Small intestine (tissue), 7 donors: ENCODE measurements around the gene UBLCP1. TPM values are rescaled to one million over a fixed set of nuclear protein-coding genes. Genes with fewer than 3 reads are reported as not detected.
A peak's percentile ranks its signal among the peaks of the same experiment; 100 is the strongest.
"Not testable (repeated sequence)": the region's sequence is repeated elsewhere in the genome, so short reads cannot be mapped to it uniquely, and the experiment has no call there.

Experiments used
- DNase-seq, 2 donors: peaks; one replicate each; pipeline versions ENCODE4 v3.0.0 to v3.0.0-alpha.2; 2013
- FAIRE-seq: peaks from 2 replicates; lab custom pipeline; 2012; peaks lifted over from hg19 to GRCh38; lab: Jason Lieb, UNC
- H3K27ac ChIP-seq, 3 donors: one replicate each; pipeline ENCODE4 v1.5.1; 2013; ENCODE audit warnings: low read length in 2 of 3, mild to moderate bottlenecking in 2 of 3, control low read depth in 1 of 3, inconsistent platforms in 1 of 3, low read depth in 1 of 3, moderate library complexity in 1 of 3
- H3K27me3 ChIP-seq, 3 donors: one replicate each; pipeline ENCODE4 v1.6.1; 2013; ENCODE audit warnings: low read length in 3 of 3, inconsistent platforms in 1 of 3; ENCODE audit not compliant: control insufficient read depth in 3 of 3, insufficient read depth in 3 of 3
- H3K36me3 ChIP-seq, 3 donors: one replicate each; pipeline ENCODE4 v1.6.1; 2013; ENCODE audit warnings: low read length in 3 of 3, inconsistent platforms in 1 of 3, low read depth in 1 of 3, mild to moderate bottlenecking in 1 of 3, moderate library complexity in 1 of 3; ENCODE audit not compliant: control insufficient read depth in 3 of 3, insufficient read depth in 2 of 3
- H3K4me1 ChIP-seq, 3 donors: one replicate each; pipeline ENCODE4 v1.6.1; 2013; ENCODE audit warnings: low read length in 2 of 3, inconsistent platforms in 1 of 3, low read depth in 1 of 3, mild to moderate bottlenecking in 1 of 3, moderate library complexity in 1 of 3; ENCODE audit not compliant: control insufficient read depth in 3 of 3, insufficient read depth in 2 of 3
- H3K4me3 ChIP-seq, 3 donors: one replicate each; pipeline ENCODE4 v1.5.1; 2013; ENCODE audit warnings: low read length in 3 of 3, control low read depth in 1 of 3, inconsistent platforms in 1 of 3, low read depth in 1 of 3, mild to moderate bottlenecking in 1 of 3, moderate library complexity in 1 of 3
- H3K9me3 ChIP-seq, 2 donors: one replicate each; pipeline ENCODE4 v1.6.1; 2013; ENCODE audit warnings: low read depth in 1 of 2, low read length in 1 of 2; ENCODE audit not compliant: control insufficient read depth in 2 of 2, insufficient read depth in 1 of 2
- WGBS, 3 donors: extraction: QIAGEN DNeasy Blood & Tissue Kit; methylation state at CpG; one replicate each; pipeline ENCODE4 v1.1.7; 2013; 5-methylcytosine and 5-hydroxymethylcytosine counted together
- polyA plus RNA-seq, 4 donors: library from polyadenylated mRNA; stranded (reverse) in 3 of 4; unstranded in 1 of 4; fragments of 200-250 nt in 3 of 4; fragments of 120-200 nt in 1 of 4; gene quantifications; one replicate each; pipeline versions ENCODE4 v1.2.1 to v1.2.3, GENCODE V29; 2013
- donor health status: healthy with polysubstance abuse.
- donor health status: control.
- donor health status: control.
- donor health status: Bipolar disorder and iron deficiency.
- donor health status: healthy.

Gene UBLCP1
- polyA plus RNA-seq, 4 donors = 13.0 to 21.7 (median 16.0) TPM

GRCh38 chr5:159257629-159258283 lies 5.3 kb upstream of the UBLCP1 start:
- 53 to 75% (median 61%) methylated on average over 6 of the region's 6 CpGs for WGBS, 3 donors
- no peak overlapping the region for H3K4me3 ChIP-seq
- FAIRE-seq (peak; percentile 10), DNase-seq (peak; percentile 2 to 60)
- H3K4me1 ChIP-seq = peaks cover 0 to 3% (median 3%) of the 10 kb centered on the region in 3 donors
- no peak overlapping the region for H3K27ac ChIP-seq
- no peaks in the 10 kb centered on the region for H3K36me3 ChIP-seq
- H3K27me3 ChIP-seq = peaks cover 0 to 2% (median 0%) of the 10 kb centered on the region in 3 donors
- no peaks in the 10 kb centered on the region for H3K9me3 ChIP-seq

- Histone ChIP-seq H3K4me1 (peaks cover 0 to 3% (median 3%) of the 10 kb centered on the region in 3 donors), H3K27me3 (peaks cover 0 to 2% (median 0%) of the 10 kb centered on the region in 3 donors), H3K27ac (no peak overlapping the region), H3K9me3 (no peaks in the 10 kb centered on the region), H3K36me3 (no peaks in the 10 kb centered on the region), H3K4me3 (no peak overlapping the region)
- no peak for DNase-seq
- 90 to 92% (median 92%) methylated on average over 2 of the region's 2 CpGs for WGBS, 3 donors
- no peak for FAIRE-seq
Measured at GRCh38 chr5:159258361-159258760, 4.7 kb upstream of the UBLCP1 start.

- WGBS, 3 donors = 61 to 68% (median 67%) methylated on average over 4 of the region's 4 CpGs
Measured at GRCh38 chr5:159260212-159260611, 2.9 kb upstream of the UBLCP1 start.

GRCh38 chr5:159262472-159262858 lies 625 bp upstream of the UBLCP1 start:
- Histone ChIP-seq H3K27ac (peak overlapping the region; percentile 83 to 96 (median 88)), H3K9me3 (peaks cover 0 to 8% of the 10 kb centered on the region in 2 donors), H3K4me1 (peaks cover 2 to 7% (median 6%) of the 10 kb centered on the region in 3 donors), H3K4me3 (peak overlapping the region; percentile 67 to 88 (median 82)), H3K36me3 (peaks cover 0 to 5% (median 2%) of the 10 kb centered on the region in 3 donors), H3K27me3 (no peaks in the 10 kb centered on the region)
- 22 to 32% (median 26%) methylated on average over 10 of the region's 10 CpGs for WGBS, 3 donors
- no peak for FAIRE-seq
- no peak for DNase-seq

More at GRCh38 chr5:159260212-159260611, 2.9 kb upstream of the UBLCP1 start:
- not testable (repeated sequence) for H3K36me3 ChIP-seq, H3K9me3 ChIP-seq, H3K27me3 ChIP-seq, H3K4me1 ChIP-seq, DNase-seq, FAIRE-seq, H3K4me3 ChIP-seq, H3K27ac ChIP-seq

- 5 to 9% (median 6%) methylated on average over 10 of the region's 10 CpGs for WGBS, 3 donors
Measured at GRCh38 chr5:159263569-159263905, 447 bp downstream of the UBLCP1 start.

GRCh38 chr5:159266764-159267163 lies 3.7 kb downstream of the UBLCP1 start:
- not testable (repeated sequence) for DNase-seq
- 96 to 100% (median 98%) methylated on average over 2 of the region's 2 CpGs for WGBS, 3 donors

More at GRCh38 chr5:159263569-159263905, 447 bp downstream of the UBLCP1 start:
- H3K36me3 ChIP-seq = peaks cover 0 to 5% (median 2%) of the 10 kb centered on the region in 3 donors
- peaks cover 2 to 7% (median 6%) of the 10 kb centered on the region in 3 donors for H3K4me1 ChIP-seq
- H3K27ac ChIP-seq = peak overlapping the region; percentile 83 to 96 (median 88)
- H3K4me3 ChIP-seq = peak overlapping the region; percentile 67 to 88 (median 82)
- FAIRE-seq (no peak), DNase-seq (no peak)
- peaks cover 0 to 8% of the 10 kb centered on the region in 2 donors for H3K9me3 ChIP-seq
- H3K27me3 ChIP-seq = no peaks in the 10 kb centered on the region

GRCh38 chr5:159269723-159270122 lies 6.6 kb downstream of the UBLCP1 start:
- DNase-seq (no peak), FAIRE-seq (no peak)
- peaks cover 0 to 8% of the 10 kb centered on the region in 2 donors for H3K9me3 ChIP-seq

More at GRCh38 chr5:159266764-159267163, 3.7 kb downstream of the UBLCP1 start:
- not testable (repeated sequence) for H3K27me3 ChIP-seq, H3K4me3 ChIP-seq, H3K36me3 ChIP-seq, FAIRE-seq, H3K27ac ChIP-seq, H3K9me3 ChIP-seq, H3K4me1 ChIP-seq

GRCh38 chr5:159273923-159274322 lies 10.8 kb downstream of the UBLCP1 start:
- Histone ChIP-seq H3K27ac (no peak overlapping the region), H3K4me3 (no peak overlapping the region), H3K36me3 (peaks cover 0 to 15% (median 4%) of the 10 kb centered on the region in 3 donors), H3K4me1 (no peaks in the 10 kb centered on the region), H3K27me3 (no peaks in the 10 kb centered on the region), H3K9me3 (no peaks in the 10 kb centered on the region)
- FAIRE-seq (no peak), DNase-seq (no peak)

More at GRCh38 chr5:159269723-159270122, 6.6 kb downstream of the UBLCP1 start:
- Histone ChIP-seq H3K36me3 (peaks cover 0 to 11% (median 6%) of the 10 kb centered on the region in 3 donors), H3K27ac (no peak overlapping the region), H3K4me1 (no peaks in the 10 kb centered on the region), H3K4me3 (no peak overlapping the region), H3K27me3 (no peaks in the 10 kb centered on the region)
- 72 to 82% (median 73%) methylated on average over 2 of the region's 2 CpGs for WGBS, 3 donors
